HepG2 (cell line): ENCODE measurements around the gene RIOK3. TPM values are rescaled to one million over a fixed set of nuclear protein-coding genes. Genes with fewer than 3 reads are reported as not detected.

Experiments used
- ATAC-seq: fragments of 200-7000 bp; cut with Tn5 transposase; 3 replicates; pipeline ENCODE4 v1.9.1; 2020; ENCODE audit warnings: mild to moderate bottlenecking, moderate library complexity
- BruUV-seq: library from RNA; stranded (reverse); fragments of 400-500 nt; replicated peaks from 2 replicates; lab custom pipeline; 2021; lab: Mats Ljungman, UMichigan
- CTCF ChIA-PET: fragments of 300-600 bp; formaldehyde crosslinking; extraction: SDS; loops from one replicate; lab custom pipeline; 2021; ENCODE audit warnings: low total read pairs, inconsistent platforms, low intra/inter-chr PET ratio; lab: Yijun Ruan, JAX
- POLR2A ChIA-PET: fragments of 350-600 bp; sonication (Branson Sonifier 250); formaldehyde crosslinking; loops from one replicate; lab custom pipeline; 2020; ENCODE audit warnings: antibody characterized with exemption, inconsistent platforms; lab: Yijun Ruan, JAX
- DNase-seq: peaks from one replicate; pipeline ENCODE4 v3.0.0-alpha.2; 2015; ENCODE audit warnings: low spot score
- FAIRE-seq: peaks from 3 replicates; lab custom pipeline; 2011; peaks lifted over from hg19 to GRCh38; lab: Jason Lieb, UNC
- H2AFZ ChIP-seq: one replicate; pipeline ENCODE4 v1.6.1; 2011; ENCODE audit warnings: low read length, inconsistent platforms
- H3K27ac ChIP-seq: fragments of 300-600 bp; 3 replicates; pipeline ENCODE4 v1.8.0; 2011; ENCODE audit warnings: mixed run types, mild to moderate bottlenecking, mixed read lengths, low read length, inconsistent platforms; ENCODE audit not compliant: insufficient read depth; ENCODE audit errors: extremely low read length
- H3K27me3 ChIP-seq, 2 experiments: fragments of 200-600 bp in 1 of 2; 2 replicates in 1 of 2; 3 replicates in 1 of 2; pipeline versions ENCODE4 v1.6.0 to v1.8.0; 2011; ENCODE audit warnings: low read length in 2 of 2, mild to moderate bottlenecking in 2 of 2, moderate library complexity in 2 of 2, inconsistent platforms in 1 of 2; ENCODE audit not compliant: insufficient read depth in 2 of 2, control insufficient read depth in 1 of 2
- H3K36me3 ChIP-seq, 2 experiments: fragments of 200-600 bp in 1 of 2; replicated peaks in 1 of 2; 2 replicates in 1 of 2; 3 replicates in 1 of 2; pipeline versions ENCODE4 v1.5.1 to v1.8.0; 2011; ENCODE audit warnings: low read length in 2 of 2, inconsistent platforms in 1 of 2; ENCODE audit not compliant: insufficient read depth in 2 of 2, control insufficient read depth in 1 of 2
- H3K4me1 ChIP-seq: 2 replicates; pipeline ENCODE4 v1.5.1; 2012; ENCODE audit warnings: low read length, inconsistent platforms; ENCODE audit not compliant: insufficient read depth
- H3K4me2 ChIP-seq: 2 replicates; pipeline ENCODE4 v1.6.0; 2011; ENCODE audit warnings: low read depth, low read length, inconsistent platforms
- H3K4me3 ChIP-seq, 3 experiments: fragments of 200-600 bp in 1 of 3; sonication (generic), shearing (Covaris generic) in 1 of 3; replicated peaks in 1 of 3; 2 replicates each; pipeline ENCODE4 v1.5.1; 2011 to 2016; ENCODE audit warnings: low read length in 3 of 3, inconsistent platforms in 2 of 3, low read depth in 2 of 3, mild to moderate bottlenecking in 2 of 3, control low read depth in 1 of 3, mixed read lengths in 1 of 3; ENCODE audit not compliant: insufficient read depth in 1 of 3
- H3K79me2 ChIP-seq: one replicate; pipeline ENCODE4 v1.6.1; 2011; ENCODE audit warnings: low read length, inconsistent platforms; ENCODE audit not compliant: insufficient read depth
- H3K9ac ChIP-seq: 2 replicates; pipeline ENCODE4 v1.6.0; 2011; ENCODE audit warnings: mild to moderate bottlenecking, low read depth, low read length, inconsistent platforms; ENCODE audit not compliant: insufficient read depth
- H3K9me3 ChIP-seq: 2 replicates; pipeline ENCODE4 v1.5.1; 2012; ENCODE audit warnings: mild to moderate bottlenecking, low read length
- H4K20me1 ChIP-seq: 2 replicates; pipeline ENCODE4 v1.6.0; 2011; ENCODE audit warnings: inconsistent platforms, mild to moderate bottlenecking, low read length, moderate library complexity; ENCODE audit not compliant: insufficient read depth
- ATF1 ChIP-seq: IDR thresholded peaks from 2 replicates; pipeline ENCODE4 v1.6.1; 2016; ENCODE audit warnings: mild to moderate bottlenecking, control low read depth
- CSRNP1 ChIP-seq: sonication (generic); formaldehyde crosslinking; IDR thresholded peaks from 2 replicates; pipeline ENCODE4 v1.8.1; 2023; ENCODE audit warnings: mild to moderate bottlenecking, missing genetic modification reagents
- FOSL2 ChIP-seq: sonication (generic); formaldehyde crosslinking; IDR thresholded peaks from 2 replicates; pipeline ENCODE4 v1.4.0; 2020; ENCODE audit warnings: missing genetic modification reagents
- FOXK2 ChIP-seq: fragments of 450-650 bp; IDR thresholded peaks from 2 replicates; pipeline ENCODE4 v1.6.1; 2016
- HCFC1 ChIP-seq: fragments of 150-350 bp; IDR thresholded peaks from 2 replicates; pipeline ENCODE4 v1.6.1; 2014; ENCODE audit warnings: low read depth, low read length
- KAT7 ChIP-seq: IDR thresholded peaks from 2 replicates; pipeline ENCODE4 v1.6.1; 2018; ENCODE audit warnings: borderline replicate concordance, missing compliant biosample characterization
- NFIC ChIP-seq: IDR thresholded peaks from 2 replicates; pipeline ENCODE4 v1.6.1; 2012; ENCODE audit warnings: mild to moderate bottlenecking, low read length, inconsistent platforms
- PHB2 ChIP-seq: fragments of 450-650 bp; IDR thresholded peaks from 2 replicates; pipeline ENCODE4 v1.6.1; 2018; ENCODE audit not compliant: partially characterized antibody
- RFX3 ChIP-seq: IDR thresholded peaks from 2 replicates; pipeline ENCODE4 v1.6.1; 2016; ENCODE audit warnings: missing biosample characterization, missing genetic modification reagents
- SAFB2 ChIP-seq: sonication (generic); formaldehyde crosslinking; IDR thresholded peaks from 2 replicates; pipeline ENCODE4 v1.5.1; 2020; ENCODE audit warnings: missing genetic modification reagents, low read depth, mild to moderate bottlenecking, borderline replicate concordance
- ZNF343 ChIP-seq: sonication (generic); formaldehyde crosslinking; IDR thresholded peaks from 2 replicates; pipeline ENCODE4 v1.4.0; 2020; ENCODE audit warnings: mild to moderate bottlenecking, missing genetic modification reagents
- ZNF562 ChIP-seq: sonication (generic); formaldehyde crosslinking; IDR thresholded peaks from 2 replicates; pipeline ENCODE4 v1.8.0; 2022; ENCODE audit warnings: missing genetic modification reagents, borderline replicate concordance
- ZSCAN30 ChIP-seq: sonication (generic); formaldehyde crosslinking; IDR thresholded peaks from 2 replicates; pipeline ENCODE4 v1.5.0; 2020; ENCODE audit warnings: mild to moderate bottlenecking, missing genetic modification reagents
- WGBS: methylation state at CpG from one replicate; pipeline ENCODE4 v1.1.6; 2017; ENCODE audit warnings: low lambda C conversion rate; 5-methylcytosine and 5-hydroxymethylcytosine counted together
- in situ Hi-C: cut with HindIII; loops from 2 replicates; pipeline ENCODE4 v1.10.0; 2017; ENCODE audit warnings: low pct_unique_long_range_greater_than_20kb; ENCODE audit not compliant: extremely low pct_ligation_motif_present
- intact Hi-C: fragments of 100-400 bp; cut with micrococcal nuclease; formaldehyde crosslinking; loops from one replicate; pipeline ENCODE4 v1.10.0; 2022; ENCODE audit not compliant: unreplicated experiment
- polyA plus RNA-seq, 8 experiments: library from polyadenylated mRNA; depleted of rRNA in 3 of 8; stranded (reverse) in 7 of 8; unstranded in 1 of 8; fragments of >200 nt; fragmentation: Illumina TruSeq in 4 of 8; extraction: Trizol in 4 of 8; gene quantifications; 2 replicates each; pipeline versions ENCODE4 v1.2.1 to v1.2.3, GENCODE V29; 2011 to 2016; ENCODE audit warnings: low read depth in 4 of 8, missing spikeins in 1 of 8, mixed read lengths in 1 of 8; ENCODE audit not compliant: insufficient read depth in 1 of 8
- total RNA-seq, 5 experiments: library from RNA; depleted of rRNA; stranded (reverse); fragments of >200 nt; fragmentation: Illumina TruSeq; extraction: Trizol; gene quantifications; 2 replicates each; pipeline ENCODE4 v1.2.3, GENCODE V29; 2016; ENCODE audit warnings: low read depth in 1 of 5

Gene RIOK3
- total and polyA plus RNA-seq, 2 of the 13 experiments (the other 11 are each of a cell fraction or from before 2014, with no cell fraction given), result 26.7 to 36.0 TPM

GRCh38 chr18:23451491-23451890 lies 1.6 kb upstream of the RIOK3 start:
- POLR2A ChIA-PET, result no interaction called here
- in situ Hi-C loops, result no loop called here
- H3K4me3 ChIP-seq, result no peak overlapping the region
- no peak overlapping the region for H3K27ac ChIP-seq
- no peak for DNase-seq
- ATAC-seq, result no peak
- no peak overlapping the region for H3K9ac ChIP-seq
- WGBS, result 71% methylated on average over 6 of the region's 6 CpGs
- no peak overlapping the region for H2AFZ ChIP-seq
- H4K20me1 ChIP-seq, result peaks cover 4% of the 10 kb centered on the region
- TF ChIP-seq FOSL2 (no peak), ZSCAN30 (no peak), FOXK2 (no peak), SAFB2 (CRISPR knock-in tag) (no peak), KAT7 (CRISPR knock-in tag) (no peak), RFX3 (no peak), HCFC1 (no peak), ZNF562 (CRISPR knock-in tag) (no peak), ZNF343 (CRISPR knock-in tag) (no peak), PHB2 (no peak), ATF1 (CRISPR knock-in tag) (no peak), CSRNP1 (no peak), NFIC (no peak)
- TF ChIP-seq, all 625 proteins: peak for 0
- CTCF ChIA-PET, result no interaction called here
- Histone ChIP-seq H3K79me2 (peaks cover 31% of the 10 kb centered on the region), H3K4me1 (peaks cover 23% of the 10 kb centered on the region), H3K9me3 (no peaks in the 10 kb centered on the region), H3K27me3 (peaks cover 0 to 7% of the 10 kb centered on the region in 2 experiments; a peak in 3 of 5 replicates), H3K36me3 (no peaks in the 10 kb centered on the region), H3K4me2 (no peak overlapping the region)
- BruUV-seq, result no TSS peak
- no peak for FAIRE-seq
- intact Hi-C loops, result no loop called here
